HepG2 (cell line): ENCODE measurements around the gene CNRIP1. TPM values are rescaled to one million over a fixed set of nuclear protein-coding genes. Genes with fewer than 3 reads are reported as not detected.

Experiments
- ATAC-seq: fragments of 200-7000 bp; cut with Tn5 transposase; 3 replicates; pipeline ENCODE4 v1.9.1; 2020; ENCODE audit warnings: mild to moderate bottlenecking, moderate library complexity
- BruUV-seq: library from RNA; stranded (reverse); fragments of 400-500 nt; replicated peaks from 2 replicates; lab custom pipeline; 2021; lab: Mats Ljungman, UMichigan
- CTCF ChIA-PET: fragments of 300-600 bp; formaldehyde crosslinking; extraction: SDS; loops from one replicate; lab custom pipeline; 2021; ENCODE audit warnings: low total read pairs, inconsistent platforms, low intra/inter-chr PET ratio; lab: Yijun Ruan, JAX
- POLR2A ChIA-PET: fragments of 350-600 bp; sonication (Branson Sonifier 250); formaldehyde crosslinking; loops from one replicate; lab custom pipeline; 2020; ENCODE audit warnings: antibody characterized with exemption, inconsistent platforms; lab: Yijun Ruan, JAX
- DNase-seq: peaks from one replicate; pipeline ENCODE4 v3.0.0-alpha.2; 2015; ENCODE audit warnings: low spot score
- FAIRE-seq: peaks from 3 replicates; lab custom pipeline; 2011; peaks lifted over from hg19 to GRCh38; lab: Jason Lieb, UNC
- H2AFZ ChIP-seq: one replicate; pipeline ENCODE4 v1.6.1; 2011; ENCODE audit warnings: low read length, inconsistent platforms
- H3K27ac ChIP-seq: fragments of 300-600 bp; 3 replicates; pipeline ENCODE4 v1.8.0; 2011; ENCODE audit warnings: mixed run types, mild to moderate bottlenecking, mixed read lengths, low read length, inconsistent platforms; ENCODE audit not compliant: insufficient read depth; ENCODE audit errors: extremely low read length
- H3K27me3 ChIP-seq, 2 experiments: fragments of 200-600 bp in 1 of 2; 2 replicates in 1 of 2; 3 replicates in 1 of 2; pipeline versions ENCODE4 v1.6.0 to v1.8.0; 2011; ENCODE audit warnings: low read length in 2 of 2, mild to moderate bottlenecking in 2 of 2, moderate library complexity in 2 of 2, inconsistent platforms in 1 of 2; ENCODE audit not compliant: insufficient read depth in 2 of 2, control insufficient read depth in 1 of 2
- H3K36me3 ChIP-seq, 2 experiments: fragments of 200-600 bp in 1 of 2; replicated peaks in 1 of 2; 2 replicates in 1 of 2; 3 replicates in 1 of 2; pipeline versions ENCODE4 v1.5.1 to v1.8.0; 2011; ENCODE audit warnings: low read length in 2 of 2, inconsistent platforms in 1 of 2; ENCODE audit not compliant: insufficient read depth in 2 of 2, control insufficient read depth in 1 of 2
- H3K4me1 ChIP-seq: 2 replicates; pipeline ENCODE4 v1.5.1; 2012; ENCODE audit warnings: low read length, inconsistent platforms; ENCODE audit not compliant: insufficient read depth
- H3K4me2 ChIP-seq: 2 replicates; pipeline ENCODE4 v1.6.0; 2011; ENCODE audit warnings: low read depth, low read length, inconsistent platforms
- H3K4me3 ChIP-seq, 3 experiments: fragments of 200-600 bp in 1 of 3; sonication (generic), shearing (Covaris generic) in 1 of 3; replicated peaks in 1 of 3; 2 replicates each; pipeline ENCODE4 v1.5.1; 2011 to 2016; ENCODE audit warnings: low read length in 3 of 3, inconsistent platforms in 2 of 3, low read depth in 2 of 3, mild to moderate bottlenecking in 2 of 3, control low read depth in 1 of 3, mixed read lengths in 1 of 3; ENCODE audit not compliant: insufficient read depth in 1 of 3
- H3K79me2 ChIP-seq: one replicate; pipeline ENCODE4 v1.6.1; 2011; ENCODE audit warnings: low read length, inconsistent platforms; ENCODE audit not compliant: insufficient read depth
- H3K9ac ChIP-seq: 2 replicates; pipeline ENCODE4 v1.6.0; 2011; ENCODE audit warnings: mild to moderate bottlenecking, low read depth, low read length, inconsistent platforms; ENCODE audit not compliant: insufficient read depth
- H3K9me3 ChIP-seq: 2 replicates; pipeline ENCODE4 v1.5.1; 2012; ENCODE audit warnings: mild to moderate bottlenecking, low read length
- H4K20me1 ChIP-seq: 2 replicates; pipeline ENCODE4 v1.6.0; 2011; ENCODE audit warnings: inconsistent platforms, mild to moderate bottlenecking, low read length, moderate library complexity; ENCODE audit not compliant: insufficient read depth
- ARNT ChIP-seq: fragments of 450-650 bp; IDR thresholded peaks from 2 replicates; pipeline ENCODE4 v1.6.1; 2017
- CEBPB ChIP-seq: IDR thresholded peaks from 2 replicates; pipeline ENCODE4 v1.6.1; 2011; ENCODE audit warnings: low read depth, low read length, improper control_type of control experiment, borderline replicate concordance
- GABPA ChIP-seq, 2 experiments: IDR thresholded peaks; 2 replicates each; pipeline ENCODE4 v1.6.1; 2011 to 2016; ENCODE audit warnings: low read depth in 2 of 2, low read length in 1 of 2, missing biosample characterization in 1 of 2, missing genetic modification characterization in 1 of 2
- KDM1A ChIP-seq: IDR thresholded peaks from 2 replicates; pipeline ENCODE4 v1.6.1; 2016; ENCODE audit warnings: missing compliant biosample characterization
- POLR2AphosphoS2 ChIP-seq: IDR thresholded peaks from 2 replicates; pipeline ENCODE4 v1.6.1; 2011; ENCODE audit warnings: low read depth, low read length, improper control_type of control experiment
- RAD21 ChIP-seq: fragments of 450-650 bp; formaldehyde crosslinking; IDR thresholded peaks from 2 replicates; pipeline ENCODE4 v1.5.0; 2020; ENCODE audit warnings: mild to moderate bottlenecking
- SMC3 ChIP-seq: IDR thresholded peaks from 2 replicates; pipeline ENCODE4 v1.6.1; 2011; ENCODE audit warnings: low read length, improper control_type of control experiment
- STAG1 ChIP-seq: sonication (generic); formaldehyde crosslinking; IDR thresholded peaks from 2 replicates; pipeline ENCODE4 v1.4.0; 2020; ENCODE audit warnings: missing genetic modification reagents
- ZKSCAN5 ChIP-seq: sonication (generic); formaldehyde crosslinking; IDR thresholded peaks from 2 replicates; pipeline ENCODE4 v1.5.1; 2020; ENCODE audit warnings: mild to moderate bottlenecking, missing genetic modification reagents
- ZNF205 ChIP-seq: IDR thresholded peaks from 2 replicates; pipeline ENCODE4 v1.6.1; 2018; ENCODE audit warnings: missing biosample characterization, missing genetic modification reagents
- ZNF234 ChIP-seq: sonication (generic); formaldehyde crosslinking; conservative IDR thresholded peaks from 2 replicates; pipeline ENCODE4 v1.5.1; 2020; ENCODE audit warnings: mild to moderate bottlenecking, missing genetic modification reagents
- ZNF431 ChIP-seq: sonication (generic); formaldehyde crosslinking; IDR thresholded peaks from 2 replicates; pipeline ENCODE4 v1.9.0; 2022; ENCODE audit warnings: missing genetic modification reagents, low read depth, mild to moderate bottlenecking, borderline replicate concordance
- WGBS: methylation state at CpG from one replicate; pipeline ENCODE4 v1.1.6; 2017; ENCODE audit warnings: low lambda C conversion rate; 5-methylcytosine and 5-hydroxymethylcytosine counted together
- in situ Hi-C: cut with HindIII; loops from 2 replicates; pipeline ENCODE4 v1.10.0; 2017; ENCODE audit warnings: low pct_unique_long_range_greater_than_20kb; ENCODE audit not compliant: extremely low pct_ligation_motif_present
- intact Hi-C: fragments of 100-400 bp; cut with micrococcal nuclease; formaldehyde crosslinking; loops from one replicate; pipeline ENCODE4 v1.10.0; 2022; ENCODE audit not compliant: unreplicated experiment
- polyA plus RNA-seq, 8 experiments: library from polyadenylated mRNA; depleted of rRNA in 3 of 8; stranded (reverse) in 7 of 8; unstranded in 1 of 8; fragments of >200 nt; fragmentation: Illumina TruSeq in 4 of 8; extraction: Trizol in 4 of 8; gene quantifications; 2 replicates each; pipeline versions ENCODE4 v1.2.1 to v1.2.3, GENCODE V29; 2011 to 2016; ENCODE audit warnings: low read depth in 4 of 8, missing spikeins in 1 of 8, mixed read lengths in 1 of 8; ENCODE audit not compliant: insufficient read depth in 1 of 8
- total RNA-seq, 5 experiments: library from RNA; depleted of rRNA; stranded (reverse); fragments of >200 nt; fragmentation: Illumina TruSeq; extraction: Trizol; gene quantifications; 2 replicates each; pipeline ENCODE4 v1.2.3, GENCODE V29; 2016; ENCODE audit warnings: low read depth in 1 of 5
- TF ChIP-seq, protein P1 (sequence below): sonication (generic); formaldehyde crosslinking; IDR thresholded peaks from 2 replicates; pipeline ENCODE4 v1.5.0; 2020; ENCODE audit warnings: mild to moderate bottlenecking, missing genetic modification reagents, moderate library complexity

CNRIP1 gene
- total and polyA plus RNA-seq, 2 of the 13 experiments (the other 11 are each of a cell fraction or from before 2014, with no cell fraction given) = not detected

DNA sequence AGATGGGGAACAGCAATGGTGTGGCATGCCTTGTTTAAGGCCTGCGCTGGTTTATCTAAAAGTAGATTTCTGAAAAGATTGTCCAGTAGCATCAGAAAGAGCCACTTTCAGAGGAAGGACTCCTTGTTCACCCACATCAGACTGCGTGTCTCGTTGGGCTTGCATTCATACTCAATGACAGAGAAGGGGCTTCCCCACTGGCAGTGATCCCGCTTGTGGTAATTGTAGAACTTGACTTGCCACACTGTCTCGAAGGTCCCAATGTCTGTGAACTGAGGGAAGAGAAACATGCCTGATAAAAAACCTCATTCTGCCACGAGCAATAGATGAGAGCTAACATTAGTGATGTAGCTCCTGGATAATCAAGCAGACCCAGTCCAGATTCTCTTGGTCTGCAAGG lies 26.0 kb downstream of the CNRIP1 start (continued):
- no peak for TF ChIP-seq GABPA (IDR thresholded peaks at IDR 0.05; ENCODE audit: low read depth, low read length)
- TF ChIP-seq GABPA (CRISPR knock-in tag; IDR thresholded peaks at IDR 0.05; ENCODE audit: low read depth) = no peak
- TF ChIP-seq ZNF205 = no peak
- TF ChIP-seq POLR2AphosphoS2 = no peak
- TF ChIP-seq KDM1A (CRISPR knock-in tag) = no peak

DNA sequence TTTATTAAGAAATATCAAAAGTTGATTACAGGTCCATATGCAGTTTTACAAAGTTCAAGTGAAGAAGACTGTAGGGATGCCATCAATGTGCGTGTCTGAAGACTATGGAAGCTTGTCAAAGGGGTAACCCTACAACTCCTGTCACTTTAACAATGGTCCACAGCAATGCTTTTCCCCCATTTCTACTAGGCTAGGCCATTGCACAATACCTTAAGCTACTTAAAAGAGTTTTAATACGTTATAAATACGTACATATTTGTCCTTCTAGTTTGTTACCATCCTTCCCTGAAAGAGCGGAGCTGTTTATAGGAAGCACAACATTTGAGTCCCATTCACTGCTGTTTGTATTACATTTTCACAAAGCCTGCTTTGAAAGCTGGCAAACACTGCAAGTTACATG lies 26.7 kb downstream of the CNRIP1 start:
- intact Hi-C loops = loop anchor here (10.0 kb wide), 1 partner anchor 258 kb away; no protein-coding TSS in a partner anchor
- WGBS = 24% methylated on average over 4 of the region's 4 CpGs
- no peak for DNase-seq

DNA sequence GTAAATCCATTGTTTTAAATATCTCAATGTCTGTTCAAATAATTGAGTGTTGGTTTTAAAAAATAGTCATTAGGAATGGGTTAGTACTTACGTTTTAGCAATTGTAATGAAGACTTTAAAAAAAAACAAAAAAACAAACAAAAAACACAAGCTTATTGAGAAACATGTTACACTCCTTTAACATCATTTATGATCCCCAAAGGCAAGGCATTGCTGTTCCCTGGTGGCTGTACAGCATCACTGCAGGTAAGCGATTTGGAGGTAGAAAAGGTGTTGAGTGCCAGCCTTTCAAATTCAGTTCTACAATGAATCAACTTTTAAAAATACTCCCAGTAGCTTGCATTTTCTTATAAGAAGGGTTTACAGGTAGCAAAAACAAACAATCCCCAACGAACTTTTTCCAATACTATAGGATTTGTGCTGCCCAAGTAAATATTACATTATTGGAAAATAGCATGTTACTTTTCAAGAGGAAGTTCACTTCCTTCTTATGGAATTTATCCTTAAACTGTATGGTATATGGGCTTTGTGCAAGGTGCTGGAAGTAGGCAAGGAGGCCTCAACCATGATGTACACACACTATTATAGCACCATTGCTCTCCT lies 27.5 kb downstream of the CNRIP1 start:
- Histone ChIP-seq H3K36me3 (no peaks in the 10 kb centered on the region), H3K79me2 (no peaks in the 10 kb centered on the region), H3K4me3 (no peak overlapping the region), H3K9me3 (no peaks in the 10 kb centered on the region), H3K4me2 (no peak overlapping the region), H2AFZ (no peak overlapping the region), H3K9ac (no peak overlapping the region), H3K27ac (no peak overlapping the region), H4K20me1 (no peaks in the 10 kb centered on the region), H3K4me1 (no peaks in the 10 kb centered on the region), H3K27me3 (peaks cover 0 to 4% of the 10 kb centered on the region in 2 experiments; a peak in 1 of 5 replicates)
- ATAC-seq = peak; percentile 92
- under 1% methylated on average over 3 of the region's 3 CpGs for WGBS
- FAIRE-seq = peak; percentile 77
- in situ Hi-C loops (loop anchor here (5.0 kb wide), 1 partner anchor 170 kb away; no protein-coding TSS in a partner anchor), intact Hi-C loops (loop anchor here (1.0 to 10.0 kb wide), 2 partner anchors 170 to 257 kb away; no protein-coding TSS in a partner anchor)
- peak; percentile 45 for DNase-seq
- ChIA-PET CTCF (interaction anchor here (0.9 to 2.6 kb wide), 2 partner anchors 10 to 170 kb away, joined by 4 to 30 read pairs; no protein-coding TSS in a partner anchor), POLR2A (no interaction called here)
- no TSS peak for BruUV-seq
- peak; percentile 62 for TF ChIP-seq RAD21 (CRISPR knock-in tag)
- TF ChIP-seq ZNF205 = no peak
- TF ChIP-seq STAG1 (CRISPR knock-in tag) = peak; percentile 89
- TF ChIP-seq ZNF431 = no peak
- no peak for TF ChIP-seq ZKSCAN5 (CRISPR knock-in tag)
- no peak for TF ChIP-seq ZNF234 (CRISPR knock-in tag)
- TF ChIP-seq SMC3 = peak; percentile 76
- TF ChIP-seq, protein P1, sequence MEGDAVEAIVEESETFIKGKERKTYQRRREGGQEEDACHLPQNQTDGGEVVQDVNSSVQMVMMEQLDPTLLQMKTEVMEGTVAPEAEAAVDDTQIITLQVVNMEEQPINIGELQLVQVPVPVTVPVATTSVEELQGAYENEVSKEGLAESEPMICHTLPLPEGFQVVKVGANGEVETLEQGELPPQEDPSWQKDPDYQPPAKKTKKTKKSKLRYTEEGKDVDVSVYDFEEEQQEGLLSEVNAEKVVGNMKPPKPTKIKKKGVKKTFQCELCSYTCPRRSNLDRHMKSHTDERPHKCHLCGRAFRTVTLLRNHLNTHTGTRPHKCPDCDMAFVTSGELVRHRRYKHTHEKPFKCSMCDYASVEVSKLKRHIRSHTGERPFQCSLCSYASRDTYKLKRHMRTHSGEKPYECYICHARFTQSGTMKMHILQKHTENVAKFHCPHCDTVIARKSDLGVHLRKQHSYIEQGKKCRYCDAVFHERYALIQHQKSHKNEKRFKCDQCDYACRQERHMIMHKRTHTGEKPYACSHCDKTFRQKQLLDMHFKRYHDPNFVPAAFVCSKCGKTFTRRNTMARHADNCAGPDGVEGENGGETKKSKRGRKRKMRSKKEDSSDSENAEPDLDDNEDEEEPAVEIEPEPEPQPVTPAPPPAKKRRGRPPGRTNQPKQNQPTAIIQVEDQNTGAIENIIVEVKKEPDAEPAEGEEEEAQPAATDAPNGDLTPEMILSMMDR = peak; percentile 75

More for the DNA sequence above, 26.7 kb downstream of the CNRIP1 start:
- TF ChIP-seq CEBPB = peak; percentile 62; the same call in 1 of the 2 replicates
- TF ChIP-seq ARNT = no peak
- TF ChIP-seq, all 625 proteins: peak for 1
- H3K27ac ChIP-seq = no peak overlapping the region
- H3K4me3 ChIP-seq = no peak overlapping the region
- no TSS peak for BruUV-seq
- no peaks in the 10 kb centered on the region for H3K4me1 ChIP-seq
- in situ Hi-C loops = loop anchor here (5.0 kb wide), 1 partner anchor 171 kb away; no protein-coding TSS in a partner anchor
- CTCF ChIA-PET = interaction anchor here (0.9 to 2.6 kb wide), 2 partner anchors 11 to 171 kb away, joined by 4 to 30 read pairs; no protein-coding TSS in a partner anchor
- no peak overlapping the region for H3K9ac ChIP-seq
- H3K27me3 ChIP-seq = 0 out of 5 replicates have a peak, but pooled peaks cover 0 to 4% of the 10 kb centered on the region in 2 experiments
- H4K20me1 ChIP-seq = no peaks in the 10 kb centered on the region
- no peaks in the 10 kb centered on the region for H3K9me3 ChIP-seq
- no peak overlapping the region for H3K4me2 ChIP-seq
- FAIRE-seq (no peak), ATAC-seq (no peak)
- no peak overlapping the region for H2AFZ ChIP-seq
- H3K79me2 ChIP-seq = no peaks in the 10 kb centered on the region
- H3K36me3 ChIP-seq = no peaks in the 10 kb centered on the region
- POLR2A ChIA-PET = interaction anchor here (1.6 kb wide), 1 partner anchor 41 kb away, joined by 4 read pairs; the partner anchor contains the start of gene PPP3R1
